Activated CD4-positive, alpha-beta T cell treated with anti-CD3 and anti-CD28 coated beads, Interleukin-2, amount 10 ng/mL, durations not matched to agents 7 days and 5 days (primary cell): ENCODE data around the gene DOK5. TPM values are rescaled to one million over a fixed set of nuclear protein-coding genes. Genes with fewer than 3 reads are reported as not detected.

Source experiments
- CTCF ChIA-PET: fragments of 350-600 bp; sonication (Branson Sonifier 250); formaldehyde crosslinking; loops from one replicate; lab custom pipeline; 2021; ENCODE audit warnings: antibody characterized with exemption; lab: Charles Lee
- POLR2A ChIA-PET: fragments of 350-600 bp; sonication (Branson Sonifier 250); formaldehyde crosslinking; loops from one replicate; lab custom pipeline; 2021; ENCODE audit warnings: antibody characterized with exemption; lab: Charles Lee
- DNase-seq: peaks from one replicate; pipeline ENCODE4 v3.0.0-alpha.2; 2020
- H3K27ac Mint-ChIP-seq: one replicate; pipeline ENCODE4 v1.8.0; 2021; ENCODE audit warnings: mild to moderate bottlenecking, moderate library complexity, mixed read lengths
- H3K27me3 Mint-ChIP-seq: one replicate; pipeline ENCODE4 v1.8.0; 2021; ENCODE audit warnings: mixed read lengths
- H3K36me3 Mint-ChIP-seq: one replicate; pipeline ENCODE4 v1.8.0; 2021; ENCODE audit warnings: low read depth, mixed read lengths
- H3K4me1 Mint-ChIP-seq: one replicate; pipeline ENCODE4 v1.8.0; 2021; ENCODE audit warnings: mixed read lengths
- H3K4me3 Mint-ChIP-seq: one replicate; pipeline ENCODE4 v1.8.0; 2021; ENCODE audit warnings: mild to moderate bottlenecking, moderate library complexity, mixed read lengths
- H3K9me3 Mint-ChIP-seq: one replicate; pipeline ENCODE4 v1.8.0; 2021; ENCODE audit warnings: mixed read lengths
- total RNA-seq, 2 experiments: library from RNA; stranded (reverse); gene quantifications; one replicate each; pipeline ENCODE4 v1.2.3, GENCODE V29; 2021

The DOK5 gene
- total RNA-seq, 2 experiments from 2014 or later: not detected

GRCh38 chr20:54661880-54662465 is 186.6 kb downstream of the DOK5 start:
- H3K4me3 Mint-ChIP-seq: no peak overlapping the region
- H3K4me1 Mint-ChIP-seq: peaks cover 2% of the 10 kb centered on the region
- H3K27me3 Mint-ChIP-seq: no peaks in the 10 kb centered on the region
- no peak for DNase-seq
- no peaks in the 10 kb centered on the region for H3K9me3 Mint-ChIP-seq
- CTCF ChIA-PET: no interaction called here
- no peaks in the 10 kb centered on the region for H3K36me3 Mint-ChIP-seq
- no peak overlapping the region for H3K27ac Mint-ChIP-seq
- POLR2A ChIA-PET: no interaction called here

GRCh38 chr20:54665812-54666211 is 190.4 kb downstream of the DOK5 start:
- POLR2A ChIA-PET: no interaction called here
- CTCF ChIA-PET: no interaction called here
- no peak overlapping the region for H3K4me3 Mint-ChIP-seq
- H3K4me1 Mint-ChIP-seq: peaks cover 3% of the 10 kb centered on the region
- no peaks in the 10 kb centered on the region for H3K27me3 Mint-ChIP-seq
- H3K9me3 Mint-ChIP-seq: no peaks in the 10 kb centered on the region
- no peaks in the 10 kb centered on the region for H3K36me3 Mint-ChIP-seq
- no peak for DNase-seq
- H3K27ac Mint-ChIP-seq: no peak overlapping the region

GRCh38 chr20:54668271-54669039 is 193.1 kb downstream of the DOK5 start:
- ChIA-PET CTCF (no interaction called here), POLR2A (no interaction called here)
- no peak overlapping the region for H3K4me3 Mint-ChIP-seq
- no peaks in the 10 kb centered on the region for H3K36me3 Mint-ChIP-seq
- H3K4me1 Mint-ChIP-seq: peaks cover 3% of the 10 kb centered on the region
- peak; percentile 22 for DNase-seq
- peaks cover 2% of the 10 kb centered on the region for H3K27me3 Mint-ChIP-seq
- H3K27ac Mint-ChIP-seq: no peak overlapping the region
- no peaks in the 10 kb centered on the region for H3K9me3 Mint-ChIP-seq

GRCh38 chr20:54669040-54669363 is 193.6 kb downstream of the DOK5 start:
- CTCF ChIA-PET: no interaction called here

GRCh38 chr20:54678253-54678652 is 202.9 kb downstream of the DOK5 start:
- no peak for DNase-seq
- no peaks in the 10 kb centered on the region for H3K4me1 Mint-ChIP-seq
- H3K36me3 Mint-ChIP-seq: no peaks in the 10 kb centered on the region
- H3K27ac Mint-ChIP-seq: no peak overlapping the region
- ChIA-PET POLR2A (no interaction called here), CTCF (no interaction called here)
- no peak overlapping the region for H3K4me3 Mint-ChIP-seq
- peaks cover 2% of the 10 kb centered on the region for H3K27me3 Mint-ChIP-seq
- H3K9me3 Mint-ChIP-seq: no peaks in the 10 kb centered on the region

More at GRCh38 chr20:54669040-54669363, 193.6 kb downstream of the DOK5 start:
- no peak overlapping the region for H3K4me3 Mint-ChIP-seq
- H3K9me3 Mint-ChIP-seq: no peaks in the 10 kb centered on the region
- H3K36me3 Mint-ChIP-seq: no peaks in the 10 kb centered on the region
- H3K27me3 Mint-ChIP-seq: peaks cover 2% of the 10 kb centered on the region
- DNase-seq: no peak
- POLR2A ChIA-PET: no interaction called here
- H3K27ac Mint-ChIP-seq: no peak overlapping the region
- peaks cover 3% of the 10 kb centered on the region for H3K4me1 Mint-ChIP-seq

GRCh38 chr20:54680439-54680838 is 205.0 kb downstream of the DOK5 start:
- Mint-ChIP-seq H3K36me3 (no peaks in the 10 kb centered on the region), H3K4me3 (no peak overlapping the region), H3K9me3 (no peaks in the 10 kb centered on the region), H3K4me1 (no peaks in the 10 kb centered on the region), H3K27me3 (peaks cover 2% of the 10 kb centered on the region), H3K27ac (no peak overlapping the region)
- CTCF ChIA-PET: no interaction called here
- no peak for DNase-seq
- POLR2A ChIA-PET: no interaction called here

- DNase-seq: no peak
- Mint-ChIP-seq H3K27ac (no peak overlapping the region), H3K27me3 (peaks cover 2% of the 10 kb centered on the region), H3K4me3 (no peak overlapping the region), H3K36me3 (no peaks in the 10 kb centered on the region), H3K9me3 (no peaks in the 10 kb centered on the region), H3K4me1 (no peaks in the 10 kb centered on the region)
- CTCF ChIA-PET: interaction anchor here (0.6 kb wide), 1 partner anchor 934 kb away, joined by 3 read pairs; no protein-coding TSS in a partner anchor
- POLR2A ChIA-PET: no interaction called here
Measured at GRCh38 chr20:54680872-54681619, 205.7 kb downstream of the DOK5 start.

- Mint-ChIP-seq H3K27me3 (peaks cover 2% of the 10 kb centered on the region), H3K4me3 (no peak overlapping the region), H3K27ac (no peak overlapping the region), H3K4me1 (no peaks in the 10 kb centered on the region), H3K36me3 (no peaks in the 10 kb centered on the region), H3K9me3 (no peaks in the 10 kb centered on the region)
- no peak for DNase-seq
- ChIA-PET CTCF (no interaction called here), POLR2A (no interaction called here)
Measured at GRCh38 chr20:54681869-54682268, 206.5 kb downstream of the DOK5 start.

GRCh38 chr20:54688476-54688875 is 213.1 kb downstream of the DOK5 start:
- Mint-ChIP-seq H3K4me1 (no peaks in the 10 kb centered on the region), H3K27me3 (no peaks in the 10 kb centered on the region), H3K36me3 (no peaks in the 10 kb centered on the region), H3K9me3 (no peaks in the 10 kb centered on the region), H3K27ac (no peak overlapping the region), H3K4me3 (no peak overlapping the region)
- ChIA-PET POLR2A (no interaction called here), CTCF (no interaction called here)
- no peak for DNase-seq

- Mint-ChIP-seq H3K27ac (no peak overlapping the region), H3K27me3 (peaks cover 2% of the 10 kb centered on the region), H3K9me3 (no peaks in the 10 kb centered on the region), H3K4me1 (no peaks in the 10 kb centered on the region), H3K4me3 (no peak overlapping the region), H3K36me3 (no peaks in the 10 kb centered on the region)
- ChIA-PET CTCF (interaction anchor here (0.6 kb wide), 2 partner anchors 149 to 154 kb away, joined by 3 to 5 read pairs; no protein-coding TSS in a partner anchor), POLR2A (no interaction called here)
- no peak for DNase-seq
Measured at GRCh38 chr20:54690323-54690722, 214.9 kb downstream of the DOK5 start.

GRCh38 chr20:54691327-54691726 is 215.9 kb downstream of the DOK5 start:
- peaks cover 2% of the 10 kb centered on the region for H3K27me3 Mint-ChIP-seq
- H3K27ac Mint-ChIP-seq: no peak overlapping the region
- H3K36me3 Mint-ChIP-seq: no peaks in the 10 kb centered on the region
- no peak overlapping the region for H3K4me3 Mint-ChIP-seq
- H3K9me3 Mint-ChIP-seq: no peaks in the 10 kb centered on the region
- DNase-seq: no peak
- CTCF ChIA-PET: no interaction called here
- no peaks in the 10 kb centered on the region for H3K4me1 Mint-ChIP-seq
- POLR2A ChIA-PET: no interaction called here

GRCh38 chr20:54692168-54692887 is 216.9 kb downstream of the DOK5 start:
- Mint-ChIP-seq H3K4me3 (no peak overlapping the region), H3K9me3 (no peaks in the 10 kb centered on the region), H3K27me3 (peaks cover 2% of the 10 kb centered on the region), H3K4me1 (no peaks in the 10 kb centered on the region), H3K27ac (no peak overlapping the region), H3K36me3 (no peaks in the 10 kb centered on the region)
- CTCF ChIA-PET: interaction anchor here (0.6 kb wide), 1 partner anchor 1457 kb away, joined by 3 read pairs; no protein-coding TSS in a partner anchor
- POLR2A ChIA-PET: no interaction called here
- DNase-seq: no peak

GRCh38 chr20:54694516-54694915 is 219.1 kb downstream of the DOK5 start:
- no peak for DNase-seq

More at GRCh38 chr20:54694516-54694915, 219.1 kb downstream of the DOK5 start:
- POLR2A ChIA-PET: no interaction called here
- CTCF ChIA-PET: no interaction called here
- Mint-ChIP-seq H3K27me3 (peaks cover 2% of the 10 kb centered on the region), H3K9me3 (no peaks in the 10 kb centered on the region), H3K27ac (no peak overlapping the region), H3K36me3 (no peaks in the 10 kb centered on the region), H3K4me1 (no peaks in the 10 kb centered on the region), H3K4me3 (no peak overlapping the region)
